Smooth muscle cell (in vitro differentiated cells): Measurements from ENCODE around the gene CATSPERD. TPM values are rescaled to one million over a fixed set of nuclear protein-coding genes. Genes with fewer than 3 reads are reported as not detected.

Experiments used
- DNase-seq: peaks from one replicate; lab custom pipeline; 2025; ENCODE audit not compliant: unreplicated experiment; lab: John Stamatoyannopoulos, UW
- H2AFZ ChIP-seq: fragments of 200-600 bp; sonication (generic); 2 replicates; pipeline ENCODE4 v1.6.0; 2016; ENCODE audit warnings: antibody characterized with exemption, low read depth, mild to moderate bottlenecking
- H3F3A ChIP-seq: fragments of 200-600 bp; sonication (generic); 2 replicates; pipeline ENCODE4 v1.6.0; 2017; ENCODE audit warnings: antibody characterized with exemption, low read depth
- H3K27ac ChIP-seq: fragments of 200-600 bp; sonication (generic); 2 replicates; pipeline ENCODE4 v1.5.1; 2016; ENCODE audit warnings: low read depth, mild to moderate bottlenecking
- H3K27me3 ChIP-seq: fragments of 200-600 bp; sonication (generic); 2 replicates; pipeline ENCODE4 v1.6.1; 2016; ENCODE audit warnings: low read depth, mild to moderate bottlenecking
- H3K36me3 ChIP-seq: fragments of 200-600 bp; sonication (generic); 2 replicates; pipeline ENCODE4 v1.5.1; 2016; ENCODE audit warnings: low read depth
- H3K4me1 ChIP-seq: fragments of 200-600 bp; sonication (generic); 2 replicates; pipeline ENCODE4 v1.5.1; 2016; ENCODE audit warnings: low read depth
- H3K4me2 ChIP-seq: fragments of 200-600 bp; sonication (generic); 2 replicates; pipeline ENCODE4 v1.6.0; 2016; ENCODE audit warnings: mild to moderate bottlenecking
- H3K4me3 ChIP-seq: fragments of 200-600 bp; sonication (generic); 2 replicates; pipeline ENCODE4 v1.5.1; 2016; ENCODE audit warnings: mild to moderate bottlenecking
- H3K79me2 ChIP-seq: fragments of 200-600 bp; sonication (generic); 2 replicates; pipeline ENCODE4 v1.6.0; 2016; ENCODE audit warnings: low read depth, mild to moderate bottlenecking
- H3K9ac ChIP-seq: fragments of 200-600 bp; sonication (generic); 2 replicates; pipeline ENCODE4 v1.6.0; 2016; ENCODE audit warnings: low read depth
- H3K9me3 ChIP-seq: fragments of 200-600 bp; sonication (generic); replicated peaks from 2 replicates; pipeline ENCODE4 v1.5.1; 2016; ENCODE audit warnings: low read depth
- H4K20me1 ChIP-seq: fragments of 200-600 bp; sonication (generic); 2 replicates; pipeline ENCODE4 v1.6.0; 2016; ENCODE audit warnings: low read depth
- WGBS: methylation state at CpG from one replicate; pipeline ENCODE4 v1.1.7; 2016; ENCODE audit warnings: low lambda C conversion rate; 5-methylcytosine and 5-hydroxymethylcytosine counted together
- polyA plus RNA-seq: library from polyadenylated mRNA; unstranded; fragments of >200 nt; fragmentation: Nextera tagmentation; extraction: Ambion mirVana; gene quantifications from 2 replicates; pipeline ENCODE4 v1.2.1, GENCODE V29; 2016
- total RNA-seq: library from RNA; depleted of rRNA; stranded (reverse); fragments of >200 nt; gene quantifications from 2 replicates; pipeline ENCODE4 v1.2.3, GENCODE V29; 2014
- TF ChIP-seq, protein P1 (sequence below): fragments of 200-600 bp; sonication (generic); IDR thresholded peaks from 2 replicates; pipeline ENCODE4 v1.5.1; 2017; ENCODE audit warnings: borderline replicate concordance, mild to moderate bottlenecking, antibody characterized with exemption; ENCODE audit not compliant: insufficient read depth, poor library complexity, severe bottlenecking

CATSPERD gene
- total and polyA plus RNA-seq, 2 experiments from 2014 or later = not detected

DNA sequence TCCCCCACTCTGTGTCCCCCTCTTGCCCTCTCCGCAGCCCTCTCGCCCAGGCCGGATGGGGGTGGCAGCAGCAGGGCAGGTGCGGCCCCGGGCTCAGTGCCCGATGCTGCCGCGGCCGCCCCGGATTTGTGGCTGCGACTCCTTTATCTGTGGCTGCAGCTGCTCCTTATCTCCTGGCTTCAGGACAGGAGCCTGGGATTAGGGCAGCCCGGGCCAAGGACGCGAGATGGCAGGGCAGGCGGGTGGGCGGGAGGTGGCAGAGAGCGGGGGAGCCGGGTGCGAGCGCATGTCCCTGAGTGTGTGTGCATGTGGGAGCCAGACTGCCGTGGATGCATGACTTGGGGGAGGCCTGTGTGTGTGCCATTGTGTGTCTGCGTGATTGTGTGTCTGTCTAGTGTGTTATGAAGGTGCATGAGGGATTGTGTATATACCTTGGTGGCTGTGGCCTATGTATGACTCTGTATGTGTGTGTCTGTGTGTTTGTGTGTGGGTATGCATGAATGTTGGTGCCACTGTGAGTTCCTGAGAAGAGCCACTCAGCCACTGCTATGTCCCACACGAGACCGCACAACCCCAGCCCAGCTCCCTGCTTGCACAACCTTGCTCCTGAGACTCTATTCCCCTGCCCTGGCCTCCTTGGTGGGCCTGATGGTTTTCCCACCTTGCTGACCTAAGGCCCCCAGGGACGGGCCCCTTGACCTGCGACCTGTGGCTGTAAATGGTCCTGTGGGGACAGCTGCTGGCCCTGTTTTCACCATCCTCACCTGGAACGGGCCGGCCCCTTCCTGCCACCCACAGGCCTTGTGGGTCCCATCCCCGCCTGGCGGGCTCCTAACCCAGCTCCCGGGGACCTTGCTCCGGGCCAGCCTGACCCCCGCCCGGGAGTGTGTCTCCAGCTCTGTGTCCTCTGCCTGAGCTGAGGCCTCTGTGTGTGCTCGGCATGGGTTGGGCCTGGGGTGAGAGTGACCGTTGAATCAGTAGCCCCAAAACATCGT lies 79.1 kb downstream of the CATSPERD start:
- Histone ChIP-seq H3K27me3 (peaks cover 4% of the 10 kb centered on the region), H3F3A (peaks cover 11% of the 10 kb centered on the region), H3K4me3 (no peak overlapping the region), H3K4me1 (no peaks in the 10 kb centered on the region), H3K4me2 (no peak overlapping the region), H3K36me3 (no peaks in the 10 kb centered on the region), H3K79me2 (no peaks in the 10 kb centered on the region), H4K20me1 (no peaks in the 10 kb centered on the region), H3K27ac (no peak overlapping the region), H3K9ac (no peak overlapping the region), H2AFZ (no peak overlapping the region), H3K9me3 (no peaks in the 10 kb centered on the region)
- TF ChIP-seq, protein P1, sequence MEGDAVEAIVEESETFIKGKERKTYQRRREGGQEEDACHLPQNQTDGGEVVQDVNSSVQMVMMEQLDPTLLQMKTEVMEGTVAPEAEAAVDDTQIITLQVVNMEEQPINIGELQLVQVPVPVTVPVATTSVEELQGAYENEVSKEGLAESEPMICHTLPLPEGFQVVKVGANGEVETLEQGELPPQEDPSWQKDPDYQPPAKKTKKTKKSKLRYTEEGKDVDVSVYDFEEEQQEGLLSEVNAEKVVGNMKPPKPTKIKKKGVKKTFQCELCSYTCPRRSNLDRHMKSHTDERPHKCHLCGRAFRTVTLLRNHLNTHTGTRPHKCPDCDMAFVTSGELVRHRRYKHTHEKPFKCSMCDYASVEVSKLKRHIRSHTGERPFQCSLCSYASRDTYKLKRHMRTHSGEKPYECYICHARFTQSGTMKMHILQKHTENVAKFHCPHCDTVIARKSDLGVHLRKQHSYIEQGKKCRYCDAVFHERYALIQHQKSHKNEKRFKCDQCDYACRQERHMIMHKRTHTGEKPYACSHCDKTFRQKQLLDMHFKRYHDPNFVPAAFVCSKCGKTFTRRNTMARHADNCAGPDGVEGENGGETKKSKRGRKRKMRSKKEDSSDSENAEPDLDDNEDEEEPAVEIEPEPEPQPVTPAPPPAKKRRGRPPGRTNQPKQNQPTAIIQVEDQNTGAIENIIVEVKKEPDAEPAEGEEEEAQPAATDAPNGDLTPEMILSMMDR = no peak
- 63% methylated on average over 36 of the region's 37 CpGs for WGBS
- no peak for DNase-seq

DNA sequence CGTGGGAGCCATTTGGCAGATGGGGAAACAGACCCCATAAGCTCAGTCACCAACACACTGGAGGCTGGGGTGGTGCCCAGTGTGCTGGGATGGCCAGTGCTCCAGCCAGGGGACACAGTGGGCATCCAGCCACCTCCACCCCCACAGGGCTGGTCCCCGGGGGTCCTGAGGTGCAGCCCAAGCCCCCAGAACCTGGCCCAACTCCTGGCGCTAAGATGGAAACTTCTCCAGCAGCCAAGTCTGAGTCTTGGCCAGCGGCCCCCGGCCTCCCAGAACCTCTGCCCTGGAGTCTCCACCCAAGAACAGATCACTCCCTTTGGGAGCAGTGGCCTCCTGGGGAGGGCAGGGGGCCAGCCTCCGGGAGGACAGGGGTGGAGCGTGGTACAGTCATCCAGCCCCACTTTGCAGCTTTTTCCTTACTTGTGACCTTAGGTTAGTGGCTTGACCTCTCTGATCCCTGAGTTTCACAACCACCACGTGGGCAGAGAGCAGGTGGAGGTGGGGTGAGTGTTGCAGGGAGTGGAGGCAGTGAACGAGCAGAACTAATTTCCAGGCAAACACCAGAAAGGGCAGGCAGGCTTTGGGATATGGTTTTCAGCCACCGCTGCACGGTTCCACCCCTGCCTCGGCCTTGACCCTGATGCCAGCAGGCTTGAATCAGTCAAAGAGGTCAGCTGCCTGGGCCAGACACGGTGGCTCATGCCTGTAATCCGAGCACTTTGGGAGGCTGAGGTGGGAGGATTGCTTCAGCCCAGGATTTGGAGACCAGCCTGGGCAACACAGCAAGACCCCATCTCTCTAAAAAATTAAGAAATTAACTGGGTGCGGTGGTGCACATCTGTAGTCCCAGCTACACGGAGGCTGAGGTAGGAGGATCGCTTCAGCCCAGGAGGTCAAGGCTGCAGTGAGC lies 80.2 kb downstream of the CATSPERD start:
- 89% methylated on average over 17 of the region's 17 CpGs for WGBS
- peaks cover 8% of the 10 kb centered on the region for H3K27me3 ChIP-seq
- H3F3A ChIP-seq = peaks cover 12% of the 10 kb centered on the region
- no peaks in the 10 kb centered on the region for H4K20me1 ChIP-seq
- H3K4me3 ChIP-seq = no peak overlapping the region
- H2AFZ ChIP-seq = no peak overlapping the region
- DNase-seq = no peak
- TF ChIP-seq, protein P1 = no peak
- H3K4me2 ChIP-seq = no peak overlapping the region
- H3K36me3 ChIP-seq = no peaks in the 10 kb centered on the region
- H3K79me2 ChIP-seq = no peaks in the 10 kb centered on the region
- H3K27ac ChIP-seq = no peak overlapping the region
- H3K9ac ChIP-seq = no peak overlapping the region
- H3K4me1 ChIP-seq = no peaks in the 10 kb centered on the region
- H3K9me3 ChIP-seq = no peaks in the 10 kb centered on the region

GRCh38 chr19:5801796-5802619 lies 81.6 kb downstream of the CATSPERD start:
- no peak overlapping the region for H2AFZ ChIP-seq

More at GRCh38 chr19:5801796-5802619, 81.6 kb downstream of the CATSPERD start:
- DNase-seq = peak; percentile 28
- peaks cover 10% of the 10 kb centered on the region for H3K27me3 ChIP-seq
- H3K9ac ChIP-seq = no peak overlapping the region
- H3K9me3 ChIP-seq = no peaks in the 10 kb centered on the region
- no peaks in the 10 kb centered on the region for H3K36me3 ChIP-seq
- H3K4me3 ChIP-seq = no peak overlapping the region
- peaks cover 12% of the 10 kb centered on the region for H3F3A ChIP-seq
- H3K27ac ChIP-seq = no peak overlapping the region
- WGBS = 74% methylated on average over 12 of the region's 33 CpGs
- H3K4me1 ChIP-seq = no peaks in the 10 kb centered on the region
- H3K4me2 ChIP-seq = peak overlapping the region; percentile 48
- H3K79me2 ChIP-seq = no peaks in the 10 kb centered on the region
- H4K20me1 ChIP-seq = no peaks in the 10 kb centered on the region
- TF ChIP-seq, protein P1 = no peak
